Neutrophil (primary cell): ENCODE measurements around the gene PNMA8A.
"Not testable (repeated sequence)": the region's sequence is repeated elsewhere in the genome, so short reads cannot be mapped to it uniquely, and the experiment has no call there.

ENCODE experiments used
- H3K27ac ChIP-seq: fragments of 200-600 bp; sonication (generic); 2 replicates; pipeline ENCODE4 v1.5.1; 2016; ENCODE audit warnings: mild to moderate bottlenecking, moderate library complexity
- H3K27me3 ChIP-seq: fragments of 200-600 bp; sonication (generic); 2 replicates; pipeline ENCODE4 v1.6.0; 2016; ENCODE audit warnings: mild to moderate bottlenecking
- H3K36me3 ChIP-seq: fragments of 200-600 bp; sonication (generic); 2 replicates; pipeline ENCODE4 v1.5.1; 2017
- H3K4me1 ChIP-seq, 2 experiments: fragments of 200-600 bp in 1 of 2; sonication (generic) in 1 of 2; 1 replicate in 1 of 2; 2 replicates in 1 of 2; pipeline versions ENCODE4 v1.5.1 to v1.6.1; 2013 to 2016; ENCODE audit warnings: low read depth in 1 of 2, low read length in 1 of 2, mild to moderate bottlenecking in 1 of 2, moderate library complexity in 1 of 2; ENCODE audit not compliant: control insufficient read depth in 1 of 2, insufficient read depth in 1 of 2
- H3K4me3 ChIP-seq, 2 experiments: fragments of 200-600 bp in 1 of 2; sonication (generic) in 1 of 2; 1 replicate in 1 of 2; 2 replicates in 1 of 2; pipeline ENCODE4 v1.5.1; 2013 to 2016; ENCODE audit warnings: low read depth in 1 of 2, low read length in 1 of 2, mild to moderate bottlenecking in 1 of 2, moderate library complexity in 1 of 2
- H3K9me3 ChIP-seq: fragments of 200-600 bp; sonication (generic); 2 replicates; pipeline ENCODE4 v1.5.1; 2016
- CTCF ChIP-seq: fragments of 200-600 bp; sonication (generic); IDR thresholded peaks from 2 replicates; pipeline ENCODE4 v1.5.1; 2016; ENCODE audit warnings: antibody characterized with exemption

Gene PNMA8A

GRCh38 chr19:46435009-46435408 is 36.4 kb downstream of the PNMA8A start:
- TF ChIP-seq CTCF = no peak
- H3K4me3 ChIP-seq = no peak overlapping the region
- H3K27me3 ChIP-seq = peaks cover 39% of the 10 kb centered on the region
- no peaks in the 10 kb centered on the region for H3K9me3 ChIP-seq
- H3K27ac ChIP-seq = no peak overlapping the region
- no peaks in the 10 kb centered on the region for H3K36me3 ChIP-seq
- H3K4me1 ChIP-seq = no peaks in the 10 kb centered on the region

DNA sequence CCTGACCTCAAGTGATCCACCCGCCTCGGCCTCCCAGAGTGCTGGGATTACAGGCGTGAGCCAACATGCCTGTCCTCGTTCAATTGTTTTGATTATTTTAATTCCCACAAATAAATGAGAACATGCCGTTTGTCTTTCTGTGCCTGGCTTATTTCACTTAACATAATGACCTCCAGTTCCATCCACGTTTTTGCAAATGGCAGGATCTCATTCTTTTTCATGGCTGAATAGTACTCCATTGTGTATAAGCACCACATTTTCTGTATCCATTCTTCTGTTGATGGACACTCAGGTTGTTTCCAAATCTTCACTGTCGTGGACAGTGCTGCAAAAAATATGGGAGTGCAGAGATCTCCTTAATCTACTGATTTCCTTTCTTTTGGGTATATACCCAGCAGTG is 37.9 kb downstream of the PNMA8A start:
- not testable (repeated sequence) for H3K4me1 ChIP-seq, H3K36me3 ChIP-seq, H3K4me3 ChIP-seq, H3K27ac ChIP-seq, H3K9me3 ChIP-seq
- peaks cover 55% of the 10 kb centered on the region for H3K27me3 ChIP-seq

DNA sequence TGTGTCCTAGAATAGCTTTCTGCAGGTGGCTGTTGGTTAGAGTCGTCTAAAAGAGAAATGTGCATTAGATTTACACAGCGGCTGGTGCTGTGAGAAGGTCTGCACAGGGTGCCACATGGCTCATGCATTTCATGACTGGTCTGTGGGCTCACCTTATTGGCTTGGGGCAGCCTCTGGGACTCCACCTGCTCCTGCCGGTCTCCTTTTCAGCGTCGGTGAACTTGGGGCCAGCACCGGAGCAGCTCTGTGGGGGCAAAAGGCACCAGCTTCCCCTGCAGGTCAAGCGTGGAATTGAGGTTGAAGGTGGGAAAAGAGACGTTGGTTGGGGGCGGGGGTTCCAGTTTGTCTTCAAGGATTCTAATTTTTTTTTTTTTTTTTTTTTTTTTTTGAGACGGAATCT is 39.5 kb downstream of the PNMA8A start:
- Histone ChIP-seq H3K4me1 (peaks cover 0 to 4% of the 10 kb centered on the region in 2 experiments), H3K27ac (no peak overlapping the region), H3K27me3 (peaks cover 71% of the 10 kb centered on the region), H3K9me3 (no peaks in the 10 kb centered on the region), H3K4me3 (no peak overlapping the region), H3K36me3 (no peaks in the 10 kb centered on the region)
- no peak for TF ChIP-seq CTCF

DNA sequence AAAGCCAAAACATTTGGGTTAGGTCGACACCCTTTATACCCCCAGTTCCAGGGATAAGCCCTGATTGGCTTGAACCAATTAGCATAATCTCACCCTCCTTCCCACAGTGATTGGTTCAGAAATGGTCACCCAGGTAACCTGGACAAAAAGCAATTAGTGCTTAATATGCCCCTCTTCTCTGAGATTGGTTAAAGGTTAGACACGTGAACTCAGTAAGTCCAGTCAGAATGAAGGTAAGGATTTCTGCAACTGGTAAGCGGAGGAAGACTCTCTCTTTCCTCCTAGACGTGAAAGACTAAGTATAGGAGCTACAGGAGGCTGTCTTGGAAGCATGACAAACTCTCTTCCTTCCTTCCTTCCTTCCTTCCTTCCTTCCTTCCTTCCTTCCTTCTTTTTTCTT is 41.4 kb downstream of the PNMA8A start:
- H3K4me3 ChIP-seq = no peak overlapping the region

GRCh38 chr19:46428239-46429135 is 42.9 kb downstream of the PNMA8A start, which contains the start of gene PNMA8C:
PNMA8C (minus strand) TSS chr19:46428936; CDS start chr19:46428359, 577 bp downstream.
- Histone ChIP-seq H3K4me3 (no peak within 1 kb of the TSS), H3K36me3 (no peaks in the 10 kb centered on the region), H3K27me3 (peaks cover 91% of the 10 kb centered on the region), H3K9me3 (no peaks in the 10 kb centered on the region), H3K4me1 (peaks cover 0 to 4% of the 10 kb centered on the region in 2 experiments), H3K27ac (no peak within 1 kb of the TSS)
- TF ChIP-seq CTCF = no peak

More for the DNA sequence above, 41.4 kb downstream of the PNMA8A start:
- H3K36me3 ChIP-seq = no peaks in the 10 kb centered on the region
- H3K27me3 ChIP-seq = peaks cover 88% of the 10 kb centered on the region
- no peak overlapping the region for H3K27ac ChIP-seq
- no peaks in the 10 kb centered on the region for H3K9me3 ChIP-seq
- no peak for TF ChIP-seq CTCF
- H3K4me1 ChIP-seq = peaks cover 0 to 4% of the 10 kb centered on the region in 2 experiments

- peaks cover 0 to 4% of the 10 kb centered on the region in 2 experiments for H3K4me1 ChIP-seq
- H3K27me3 ChIP-seq = peaks cover 87% of the 10 kb centered on the region
- no peak overlapping the region for H3K4me3 ChIP-seq
- H3K36me3 ChIP-seq = no peaks in the 10 kb centered on the region
- TF ChIP-seq CTCF = no peak
- no peaks in the 10 kb centered on the region for H3K9me3 ChIP-seq
- no peak overlapping the region for H3K27ac ChIP-seq
Observed at GRCh38 chr19:46427518-46428045, 43.8 kb downstream of the PNMA8A start.
